Left lung (tissue), 10 donors: ENCODE results near the gene ZSCAN12. TPM values are rescaled to one million over a fixed set of nuclear protein-coding genes. Genes with fewer than 3 reads are reported as not detected.

Experiments
- ATAC-seq: fragments of 200-7000 bp; cut with Tn5 transposase; one replicate; pipeline ENCODE4 v1.9.1; 2020; ENCODE audit warnings: moderate library complexity
- DNase-seq, 4 donors: peaks; one replicate each; pipeline ENCODE4 v3.0.0-alpha.2; 2013 to 2020
- H3K27ac ChIP-seq, 2 donors: fragments of 200-600 bp; sonication (generic) in 1 of 2; one replicate each; pipeline versions ENCODE4 v1.5.0 to v1.8.0; 2020 to 2021
- H3K27me3 ChIP-seq, 2 donors: fragments of 200-600 bp; sonication (generic) in 1 of 2; one replicate each; pipeline versions ENCODE4 v1.5.0 to v1.8.0; 2020 to 2021
- H3K36me3 ChIP-seq, 2 donors: fragments of 200-600 bp; sonication (generic) in 1 of 2; one replicate each; pipeline versions ENCODE4 v1.5.0 to v1.8.0; 2020 to 2021
- H3K4me1 ChIP-seq, 2 donors: fragments of 200-600 bp; one replicate each; pipeline ENCODE4 v1.8.0; 2021
- H3K4me3 ChIP-seq, 2 donors: fragments of 200-600 bp; sonication (generic) in 1 of 2; one replicate each; pipeline versions ENCODE4 v1.5.0 to v1.8.0; 2020 to 2021; ENCODE audit warnings: mild to moderate bottlenecking in 1 of 2
- H3K9me3 ChIP-seq, 2 donors: fragments of 200-600 bp; sonication (generic) in 1 of 2; one replicate each; pipeline versions ENCODE4 v1.5.0 to v1.8.0; 2020 to 2021
- intact Hi-C, 2 donors: fragments of 100-400 bp; cut with DNase I; formaldehyde crosslinking; loops; one replicate each; pipeline versions ENCODE4 v1.11.2 to v1.14.2; 2022
- polyA plus RNA-seq, 6 donors: library from polyadenylated mRNA; unstranded; fragments of 120-200 nt; gene quantifications; one replicate each; pipeline ENCODE4 v1.2.1, GENCODE V29; 2013; ENCODE audit not compliant: insufficient read length in 6 of 6
- total RNA-seq, 2 donors: library from RNA; stranded (reverse); fragmentation: NEBNext Ultra II Directional; extraction: Animal tissue kit (Norgen Biotek cat#: 25700); gene quantifications; one replicate each; pipeline ENCODE4 v1.2.1, GENCODE V29; 2021
- TF ChIP-seq, protein P1 (sequence below), 2 donors: fragments of 200-600 bp; sonication (generic) in 1 of 2; IDR thresholded peaks; one replicate each; pipeline versions ENCODE4 v1.5.0 to v1.8.0; 2021; ENCODE audit warnings: antibody characterized with exemption in 2 of 2
- donor health status: DM: no; HTN: yes; CAD: no.
- donor health status: DM: no; HTN: no; CAD: no.

The ZSCAN12 gene
- total and polyA plus RNA-seq, 8 donors = 5.2 to 20.1 (median 15.8) TPM

DNA sequence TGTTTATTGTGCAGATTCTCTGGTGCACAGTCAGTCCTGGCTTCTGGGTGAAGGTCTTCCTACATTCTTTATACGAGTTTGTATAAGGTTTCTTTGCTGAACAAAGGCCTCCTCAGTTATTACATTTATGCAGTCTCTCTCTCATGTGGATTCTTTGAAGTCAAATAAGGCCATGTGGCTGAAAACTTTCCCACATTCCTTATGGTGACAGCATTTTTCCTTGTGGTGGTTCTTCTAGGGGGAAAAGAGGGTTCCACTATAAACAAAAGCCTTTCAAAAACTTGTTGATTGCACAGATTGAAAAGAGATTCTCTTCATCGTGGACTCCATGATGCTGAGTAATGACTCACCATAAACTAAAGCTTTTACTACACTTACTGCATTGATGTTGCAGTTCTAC, 19.2 kb downstream of the ZSCAN12 start:
- Histone ChIP-seq H3K9me3 (peaks cover 0 to 12% of the 10 kb centered on the region in 2 donors), H3K27me3 (no peaks in the 10 kb centered on the region), H3K27ac (no peak overlapping the region), H3K4me3 (no peak overlapping the region), H3K36me3 (peaks cover 0 to 40% of the 10 kb centered on the region in 2 donors), H3K4me1 (peaks cover 0 to 14% of the 10 kb centered on the region in 2 donors)
- DNase-seq (no peak), ATAC-seq (no peak)
- TF ChIP-seq, protein P1, sequence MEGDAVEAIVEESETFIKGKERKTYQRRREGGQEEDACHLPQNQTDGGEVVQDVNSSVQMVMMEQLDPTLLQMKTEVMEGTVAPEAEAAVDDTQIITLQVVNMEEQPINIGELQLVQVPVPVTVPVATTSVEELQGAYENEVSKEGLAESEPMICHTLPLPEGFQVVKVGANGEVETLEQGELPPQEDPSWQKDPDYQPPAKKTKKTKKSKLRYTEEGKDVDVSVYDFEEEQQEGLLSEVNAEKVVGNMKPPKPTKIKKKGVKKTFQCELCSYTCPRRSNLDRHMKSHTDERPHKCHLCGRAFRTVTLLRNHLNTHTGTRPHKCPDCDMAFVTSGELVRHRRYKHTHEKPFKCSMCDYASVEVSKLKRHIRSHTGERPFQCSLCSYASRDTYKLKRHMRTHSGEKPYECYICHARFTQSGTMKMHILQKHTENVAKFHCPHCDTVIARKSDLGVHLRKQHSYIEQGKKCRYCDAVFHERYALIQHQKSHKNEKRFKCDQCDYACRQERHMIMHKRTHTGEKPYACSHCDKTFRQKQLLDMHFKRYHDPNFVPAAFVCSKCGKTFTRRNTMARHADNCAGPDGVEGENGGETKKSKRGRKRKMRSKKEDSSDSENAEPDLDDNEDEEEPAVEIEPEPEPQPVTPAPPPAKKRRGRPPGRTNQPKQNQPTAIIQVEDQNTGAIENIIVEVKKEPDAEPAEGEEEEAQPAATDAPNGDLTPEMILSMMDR (IDR thresholded peaks at IDR 0.05) = no peak
- intact Hi-C loops = no loop called here

DNA sequence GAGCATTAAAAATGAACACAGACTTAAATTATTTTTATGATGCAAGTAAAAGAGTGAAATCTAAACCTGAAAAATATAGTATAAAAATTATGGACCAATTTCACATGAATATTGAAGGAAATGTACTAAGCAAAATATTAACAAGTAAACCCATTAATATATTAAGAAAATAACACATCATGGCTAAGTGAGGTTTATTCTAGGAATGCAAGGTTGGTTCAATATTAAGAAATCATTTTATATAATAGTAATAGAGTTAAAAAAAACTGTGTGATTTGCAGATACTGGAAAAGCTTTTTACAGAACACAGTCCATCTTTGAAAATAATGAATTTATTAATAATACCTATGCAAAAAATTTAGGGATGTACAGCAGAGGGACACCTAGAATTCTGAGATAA, 20.9 kb downstream of the ZSCAN12 start:
- H3K4me3 ChIP-seq = no peak overlapping the region
- H3K9me3 ChIP-seq = peaks cover 0 to 12% of the 10 kb centered on the region in 2 donors
- intact Hi-C loops = no loop called here
- H3K27ac ChIP-seq = no peak overlapping the region
- H3K36me3 ChIP-seq = peaks cover 0 to 40% of the 10 kb centered on the region in 2 donors
- peaks cover 0 to 14% of the 10 kb centered on the region in 2 donors for H3K4me1 ChIP-seq
- TF ChIP-seq, protein P1 (IDR thresholded peaks at IDR 0.05) = no peak
- ATAC-seq (no peak), DNase-seq (no peak)
- H3K27me3 ChIP-seq = no peaks in the 10 kb centered on the region

DNA sequence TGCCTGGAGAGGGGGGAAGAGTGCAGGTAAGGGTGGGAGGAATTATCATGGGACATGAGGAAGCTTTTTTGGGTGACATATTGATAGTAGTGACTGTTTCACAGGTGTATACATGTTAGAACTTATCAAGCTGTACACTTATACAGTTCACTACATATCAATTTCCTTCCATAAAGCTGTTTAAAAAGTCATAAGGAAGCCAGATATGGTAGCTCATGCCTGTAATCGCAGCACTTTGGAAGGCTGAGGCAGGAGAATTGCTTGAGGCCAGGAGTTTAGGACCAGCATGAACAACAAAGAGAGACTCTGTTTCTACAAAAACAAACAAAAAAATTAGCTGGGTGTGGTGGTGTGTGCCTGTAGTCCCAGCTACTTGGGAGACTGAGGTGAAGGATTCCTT, 21.7 kb downstream of the ZSCAN12 start:
- Histone ChIP-seq H3K36me3 (peaks cover 0 to 40% of the 10 kb centered on the region in 2 donors), H3K4me1 (peaks cover 0 to 11% of the 10 kb centered on the region in 2 donors), H3K27me3 (no peaks in the 10 kb centered on the region), H3K4me3 (no peak overlapping the region), H3K9me3 (peaks cover 0 to 12% of the 10 kb centered on the region in 2 donors), H3K27ac (no peak overlapping the region)
- TF ChIP-seq, protein P1 (IDR thresholded peaks at IDR 0.05) = no peak
- intact Hi-C loops = no loop called here
- DNase-seq (no peak), ATAC-seq (no peak)

DNA sequence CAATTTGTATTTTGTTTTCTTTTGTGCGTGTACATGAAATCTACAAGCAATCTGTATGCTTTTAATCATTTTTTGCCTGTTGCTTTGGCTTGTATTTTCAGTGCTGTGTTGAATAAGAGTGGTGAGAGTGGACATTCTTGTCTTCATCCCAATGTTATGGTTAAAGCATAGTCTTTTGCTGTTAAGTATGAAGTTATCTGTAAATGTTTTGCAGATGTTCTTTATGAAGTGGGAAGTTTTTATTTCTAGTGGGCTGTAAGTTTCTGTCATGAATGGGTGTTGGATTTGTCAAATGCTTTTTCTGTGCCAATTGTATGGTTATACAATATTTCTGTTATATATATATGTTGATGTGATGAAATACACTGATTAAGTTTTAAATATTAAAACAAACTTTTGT, 25.6 kb downstream of the ZSCAN12 start:
- intact Hi-C loops = no loop called here
- H3K4me1 ChIP-seq = no peaks in the 10 kb centered on the region
- TF ChIP-seq, protein P1 (IDR thresholded peaks at IDR 0.05) = no peak
- H3K27ac ChIP-seq = no peak overlapping the region
- H3K9me3 ChIP-seq = peaks cover 0 to 10% of the 10 kb centered on the region in 2 donors
- ATAC-seq (no peak), DNase-seq (no peak)
- no peaks in the 10 kb centered on the region for H3K27me3 ChIP-seq
- H3K36me3 ChIP-seq = peaks cover 0 to 15% of the 10 kb centered on the region in 2 donors
- H3K4me3 ChIP-seq = no peak overlapping the region

DNA sequence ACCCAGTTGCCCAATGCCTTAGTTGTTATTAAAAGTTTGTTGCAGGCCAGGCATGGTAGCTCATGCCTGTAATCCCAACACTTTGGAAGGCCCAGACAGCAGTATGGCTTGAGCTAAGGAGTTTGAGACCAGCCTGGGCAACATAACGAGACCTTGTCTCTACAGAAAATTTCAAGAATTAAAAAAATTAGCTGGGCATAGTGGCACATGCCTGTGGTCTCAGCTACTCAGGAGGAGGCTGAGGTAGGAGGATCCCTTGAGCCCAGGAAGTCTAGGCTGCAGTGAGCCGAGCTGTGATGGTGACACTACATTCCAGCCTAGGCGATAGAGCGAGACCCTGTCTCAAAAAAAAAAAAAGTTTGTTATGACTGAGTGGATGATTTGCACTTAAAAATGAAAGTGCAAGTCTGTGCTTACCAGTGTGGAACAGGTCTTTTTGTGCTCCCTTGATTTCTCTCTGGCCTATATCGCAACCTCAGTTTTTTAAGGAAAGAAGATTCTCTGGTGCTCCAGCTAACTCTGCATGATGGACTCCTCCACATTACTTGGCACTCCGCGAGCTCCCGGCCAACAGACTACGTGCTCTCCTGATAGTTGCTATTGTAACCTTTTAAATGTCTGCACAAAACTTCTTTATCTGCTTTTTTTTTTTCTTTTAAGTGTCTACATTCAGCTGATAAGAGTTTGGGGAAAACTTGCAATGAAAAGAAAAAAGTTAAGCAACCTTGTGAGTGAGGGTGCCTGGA, 27.7 kb downstream of the ZSCAN12 start:
- TF ChIP-seq, protein P1 (IDR thresholded peaks at IDR 0.05) = no peak
- H3K9me3 ChIP-seq = no peaks in the 10 kb centered on the region
- H3K36me3 ChIP-seq = no peaks in the 10 kb centered on the region
- ATAC-seq (no peak), DNase-seq (no peak)
- H3K4me1 ChIP-seq = no peaks in the 10 kb centered on the region
- no peak overlapping the region for H3K27ac ChIP-seq
- no peak overlapping the region for H3K4me3 ChIP-seq
- intact Hi-C loops = no loop called here
- H3K27me3 ChIP-seq = no peaks in the 10 kb centered on the region
